Measurements from ENCODE around the gene FKBP1A. TPM values are rescaled to one million over a fixed set of nuclear protein-coding genes. Genes with fewer than 3 reads are reported as not detected.

Gene FKBP1A
- total and polyA plus RNA-seq, 2 experiments from 2014 or later, result 95.1 to 162 TPM

DNA sequence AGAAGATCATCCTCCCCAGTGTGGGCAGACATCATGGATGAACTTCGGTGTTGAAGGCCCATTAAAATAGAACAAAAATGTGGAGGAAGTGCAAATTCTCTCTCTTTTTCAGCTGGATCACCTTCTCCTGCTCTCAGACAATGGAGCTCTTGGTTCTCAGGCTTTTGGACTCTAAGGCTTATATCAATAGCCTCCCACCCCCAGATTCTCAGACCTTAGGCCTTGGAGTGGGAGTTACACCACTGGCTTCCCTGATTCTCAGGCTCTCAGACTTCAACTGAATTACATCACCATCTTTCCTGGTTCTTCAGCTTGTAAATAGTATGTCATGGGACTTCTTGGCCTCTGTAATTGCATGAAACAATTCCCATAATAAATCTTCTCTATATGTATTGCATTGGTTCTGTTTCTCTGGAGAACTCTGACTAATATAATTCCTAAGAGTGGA lies 37.2 kb upstream of the FKBP1A start:
- no peaks in the 10 kb centered on the region for H3K9me3 ChIP-seq (ENCODE audit: low read depth)
- H3K27me3 ChIP-seq, result no peaks in the 10 kb centered on the region
- TF ChIP-seq, protein P1, sequence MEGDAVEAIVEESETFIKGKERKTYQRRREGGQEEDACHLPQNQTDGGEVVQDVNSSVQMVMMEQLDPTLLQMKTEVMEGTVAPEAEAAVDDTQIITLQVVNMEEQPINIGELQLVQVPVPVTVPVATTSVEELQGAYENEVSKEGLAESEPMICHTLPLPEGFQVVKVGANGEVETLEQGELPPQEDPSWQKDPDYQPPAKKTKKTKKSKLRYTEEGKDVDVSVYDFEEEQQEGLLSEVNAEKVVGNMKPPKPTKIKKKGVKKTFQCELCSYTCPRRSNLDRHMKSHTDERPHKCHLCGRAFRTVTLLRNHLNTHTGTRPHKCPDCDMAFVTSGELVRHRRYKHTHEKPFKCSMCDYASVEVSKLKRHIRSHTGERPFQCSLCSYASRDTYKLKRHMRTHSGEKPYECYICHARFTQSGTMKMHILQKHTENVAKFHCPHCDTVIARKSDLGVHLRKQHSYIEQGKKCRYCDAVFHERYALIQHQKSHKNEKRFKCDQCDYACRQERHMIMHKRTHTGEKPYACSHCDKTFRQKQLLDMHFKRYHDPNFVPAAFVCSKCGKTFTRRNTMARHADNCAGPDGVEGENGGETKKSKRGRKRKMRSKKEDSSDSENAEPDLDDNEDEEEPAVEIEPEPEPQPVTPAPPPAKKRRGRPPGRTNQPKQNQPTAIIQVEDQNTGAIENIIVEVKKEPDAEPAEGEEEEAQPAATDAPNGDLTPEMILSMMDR (IDR thresholded peaks at IDR 0.05; ENCODE audit: low read depth, low read length), result no peak
- no peaks in the 10 kb centered on the region for H3K36me3 ChIP-seq
- DNase-seq (ENCODE audit: low read depth in 1 of 2, low spot score in 1 of 2), result peak in 1 of 2 donors; percentile 56
- H3K27ac ChIP-seq, result no peak overlapping the region
- H3K4me3 ChIP-seq, result no peak overlapping the region
- H3K4me1 ChIP-seq (ENCODE audit: low read depth), result no peaks in the 10 kb centered on the region

DNA sequence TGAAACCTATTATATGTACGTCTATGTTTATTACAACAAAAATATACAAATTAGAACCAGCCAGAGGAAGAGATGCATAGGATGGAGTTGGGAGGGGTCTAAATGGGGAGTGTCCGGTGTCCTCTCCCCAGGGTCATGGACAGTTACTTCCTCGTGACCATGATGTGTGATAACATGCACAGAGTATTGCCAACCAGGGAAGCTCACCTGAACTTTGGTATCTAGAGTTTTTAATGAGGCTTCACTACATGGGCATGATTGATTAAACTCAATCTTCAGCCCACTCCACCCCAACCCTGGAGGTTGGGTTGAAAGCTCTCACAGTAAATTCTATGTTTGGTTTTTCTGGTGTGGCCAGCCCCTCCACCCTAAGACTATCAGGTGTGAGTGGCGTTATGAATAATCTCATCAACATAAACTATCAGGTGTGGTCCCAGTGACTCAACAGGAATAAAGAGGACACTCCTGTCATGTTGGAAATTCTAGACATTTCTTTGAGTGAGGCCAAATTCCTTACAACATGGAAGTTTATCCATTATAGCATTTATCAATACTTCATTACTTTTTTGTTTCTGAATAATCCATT lies 36.4 kb upstream of the FKBP1A start:
- DNase-seq (ENCODE audit: low read depth in 1 of 2, low spot score in 1 of 2), result no peak
- no peaks in the 10 kb centered on the region for H3K36me3 ChIP-seq
- H3K27ac ChIP-seq, result no peak overlapping the region
- H3K4me3 ChIP-seq, result no peak overlapping the region
- no peaks in the 10 kb centered on the region for H3K27me3 ChIP-seq
- no peaks in the 10 kb centered on the region for H3K4me1 ChIP-seq (ENCODE audit: low read depth)
- TF ChIP-seq, protein P1 (IDR thresholded peaks at IDR 0.05; ENCODE audit: low read depth, low read length), result no peak
- no peaks in the 10 kb centered on the region for H3K9me3 ChIP-seq (ENCODE audit: low read depth)

DNA sequence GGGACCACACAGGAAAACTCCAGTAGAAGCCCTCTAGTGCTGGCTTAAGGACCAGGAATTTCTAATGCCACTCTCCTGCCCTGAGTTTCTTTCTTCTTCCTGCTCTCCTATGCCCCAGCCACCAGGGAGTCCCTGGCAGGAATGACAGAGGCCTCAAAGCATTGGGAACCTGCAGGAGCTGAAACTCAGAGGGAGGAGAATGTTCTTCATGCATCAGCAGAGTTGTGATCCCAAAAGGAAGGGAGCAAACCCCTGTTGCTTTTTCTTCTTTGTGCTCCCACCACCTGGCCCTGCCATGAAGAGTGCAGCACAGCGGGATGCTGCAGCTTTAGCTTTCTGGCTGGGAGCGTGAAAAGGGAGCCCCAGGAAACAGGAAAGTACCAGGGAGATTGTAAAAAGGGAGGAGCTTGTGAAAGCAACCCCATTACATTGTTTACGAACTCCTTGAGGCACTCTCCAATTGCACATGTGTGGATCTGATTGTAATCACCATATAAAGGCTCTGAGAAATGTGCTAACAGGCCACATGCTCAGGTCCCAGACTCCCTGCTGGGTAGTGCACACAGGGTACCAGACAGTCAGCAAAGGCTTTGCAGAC lies 34.7 kb upstream of the FKBP1A start:
- Histone ChIP-seq H3K27me3 (no peaks in the 10 kb centered on the region), H3K9me3 (ENCODE audit: low read depth) (no peaks in the 10 kb centered on the region), H3K4me3 (no peak overlapping the region), H3K27ac (no peak overlapping the region), H3K36me3 (no peaks in the 10 kb centered on the region), H3K4me1 (ENCODE audit: low read depth) (no peaks in the 10 kb centered on the region)
- DNase-seq (ENCODE audit: low read depth in 1 of 2, low spot score in 1 of 2), result peak in 1 of 2 donors; percentile 24
- TF ChIP-seq, protein P1 (IDR thresholded peaks at IDR 0.05; ENCODE audit: low read depth, low read length), result no peak

DNA sequence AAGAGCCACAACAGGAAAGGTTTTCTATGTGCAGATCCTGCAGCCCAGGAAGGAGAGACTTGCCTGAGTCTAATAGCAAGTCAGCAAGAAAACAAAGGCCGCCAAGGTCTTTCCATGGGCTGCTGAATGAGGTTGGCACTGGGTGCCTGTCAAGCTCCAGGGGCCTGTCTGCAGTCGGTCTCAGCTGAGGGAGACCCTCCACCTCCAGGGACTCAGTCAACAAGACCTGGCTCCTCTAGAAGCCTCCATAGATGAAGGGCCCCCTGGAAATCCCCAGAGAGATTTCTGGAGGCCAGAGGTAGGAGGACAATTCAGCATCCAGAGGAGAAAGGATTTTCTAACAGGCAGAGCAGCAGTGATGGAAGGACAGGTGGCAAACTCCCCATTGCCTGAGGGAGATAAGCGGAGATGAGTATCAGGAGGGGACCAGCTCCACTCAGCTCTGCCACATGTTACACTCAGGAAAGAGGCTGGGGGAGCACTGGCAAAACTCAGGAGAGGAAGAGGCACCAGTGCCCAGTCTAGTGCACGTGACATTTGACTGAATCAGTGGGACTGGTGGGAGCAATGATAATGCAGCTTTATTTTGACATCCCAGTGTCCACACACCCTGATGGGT lies 33.5 kb upstream of the FKBP1A start:
- TF ChIP-seq, protein P1 (IDR thresholded peaks at IDR 0.05; ENCODE audit: low read depth, low read length), result no peak
- no peaks in the 10 kb centered on the region for H3K36me3 ChIP-seq
- H3K4me3 ChIP-seq, result no peak overlapping the region
- H3K9me3 ChIP-seq (ENCODE audit: low read depth), result no peaks in the 10 kb centered on the region
- H3K4me1 ChIP-seq (ENCODE audit: low read depth), result no peaks in the 10 kb centered on the region
- no peak overlapping the region for H3K27ac ChIP-seq
- H3K27me3 ChIP-seq, result no peaks in the 10 kb centered on the region
- DNase-seq (ENCODE audit: low read depth in 1 of 2, low spot score in 1 of 2), result no peak

DNA sequence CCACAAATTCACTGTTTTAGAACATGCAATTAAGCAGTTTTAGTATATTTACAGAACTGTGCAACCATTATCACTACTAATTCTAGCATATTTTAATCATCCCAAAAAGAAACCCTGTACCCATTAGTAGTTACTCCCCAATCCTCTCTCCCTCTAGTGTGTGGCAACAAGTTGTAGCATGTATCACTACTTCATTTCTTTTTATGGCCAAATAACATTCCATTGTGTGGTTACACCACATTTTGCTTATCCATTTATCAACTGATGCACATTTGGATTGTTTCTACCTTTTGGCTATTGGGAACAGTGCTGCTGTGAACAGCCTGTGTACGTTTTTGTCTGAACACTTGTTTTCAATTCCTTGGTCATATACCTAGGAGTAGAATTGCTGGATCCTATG lies 31.5 kb upstream of the FKBP1A start:
- TF ChIP-seq, protein P1 (IDR thresholded peaks at IDR 0.05; ENCODE audit: low read depth, low read length), result no peak
- DNase-seq (ENCODE audit: low read depth in 1 of 2, low spot score in 1 of 2), result no peak
- Histone ChIP-seq H3K4me3 (no peak overlapping the region), H3K4me1 (ENCODE audit: low read depth) (no peaks in the 10 kb centered on the region), H3K36me3 (no peaks in the 10 kb centered on the region), H3K9me3 (ENCODE audit: low read depth) (no peaks in the 10 kb centered on the region), H3K27me3 (no peaks in the 10 kb centered on the region), H3K27ac (no peak overlapping the region)
